ENCODE results near the gene CCND2. TPM values are rescaled to one million over a fixed set of nuclear protein-coding genes. Genes with fewer than 3 reads are reported as not detected.

The CCND2 gene
- total RNA-seq, 2 experiments from 2014 or later: 159 to 163 TPM

- no peak overlapping the region for H3K4me3 Mint-ChIP-seq
- no peak overlapping the region for H3K27ac Mint-ChIP-seq
- CTCF ChIA-PET: interaction anchor here (2.1 kb wide), 1 partner anchor 11 kb away, joined by 6 read pairs; no protein-coding TSS in a partner anchor
- intact Hi-C loops (cut with DNase I, micrococcal nuclease): no loop called here
- peaks cover 6% of the 10 kb centered on the region for H3K27me3 Mint-ChIP-seq
- no peaks in the 10 kb centered on the region for H3K9me3 ChIP-seq (ENCODE audit: control insufficient read depth in 1 of 2, insufficient read depth in 1 of 2, low read length in 2 of 2)
- H3K4me1 ChIP-seq (ENCODE audit: insufficient read depth, low read length): peaks cover 13% of the 10 kb centered on the region
- H3K27me3 ChIP-seq (ENCODE audit: control insufficient read depth in 1 of 2, insufficient read depth in 2 of 2, low read length in 2 of 2): no peaks in the 10 kb centered on the region
- H3K9me3 Mint-ChIP-seq: no peaks in the 10 kb centered on the region
- DNase-seq (no peak), ATAC-seq (ENCODE audit: poor library complexity) (no peak)
- peaks cover 15% of the 10 kb centered on the region for H3K36me3 Mint-ChIP-seq (ENCODE audit: low read depth)
- no peak overlapping the region for H3K4me3 ChIP-seq (ENCODE audit: low read length)
- H3K4me1 Mint-ChIP-seq (ENCODE audit: low read depth): peaks cover 12% of the 10 kb centered on the region
- TF ChIP-seq, protein P1, sequence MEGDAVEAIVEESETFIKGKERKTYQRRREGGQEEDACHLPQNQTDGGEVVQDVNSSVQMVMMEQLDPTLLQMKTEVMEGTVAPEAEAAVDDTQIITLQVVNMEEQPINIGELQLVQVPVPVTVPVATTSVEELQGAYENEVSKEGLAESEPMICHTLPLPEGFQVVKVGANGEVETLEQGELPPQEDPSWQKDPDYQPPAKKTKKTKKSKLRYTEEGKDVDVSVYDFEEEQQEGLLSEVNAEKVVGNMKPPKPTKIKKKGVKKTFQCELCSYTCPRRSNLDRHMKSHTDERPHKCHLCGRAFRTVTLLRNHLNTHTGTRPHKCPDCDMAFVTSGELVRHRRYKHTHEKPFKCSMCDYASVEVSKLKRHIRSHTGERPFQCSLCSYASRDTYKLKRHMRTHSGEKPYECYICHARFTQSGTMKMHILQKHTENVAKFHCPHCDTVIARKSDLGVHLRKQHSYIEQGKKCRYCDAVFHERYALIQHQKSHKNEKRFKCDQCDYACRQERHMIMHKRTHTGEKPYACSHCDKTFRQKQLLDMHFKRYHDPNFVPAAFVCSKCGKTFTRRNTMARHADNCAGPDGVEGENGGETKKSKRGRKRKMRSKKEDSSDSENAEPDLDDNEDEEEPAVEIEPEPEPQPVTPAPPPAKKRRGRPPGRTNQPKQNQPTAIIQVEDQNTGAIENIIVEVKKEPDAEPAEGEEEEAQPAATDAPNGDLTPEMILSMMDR (IDR thresholded peaks at IDR 0.05): no peak
- no peaks in the 10 kb centered on the region for H3K36me3 ChIP-seq (ENCODE audit: insufficient read depth, low read length)
- POLR2A ChIA-PET: no interaction called here
- no peak overlapping the region for H3K27ac ChIP-seq (ENCODE audit: low read depth in 1 of 2, low read length in 2 of 2)
Observed at GRCh38 chr12:4265280-4265679, 8.3 kb upstream of the CCND2 start.

- H3K4me1 ChIP-seq (ENCODE audit: insufficient read depth, low read length): peaks cover 29% of the 10 kb centered on the region
- H3K9me3 Mint-ChIP-seq: no peaks in the 10 kb centered on the region
- H3K27me3 Mint-ChIP-seq: peaks cover 6% of the 10 kb centered on the region
- TF ChIP-seq, protein P1 (IDR thresholded peaks at IDR 0.05): no peak
- no peak for ATAC-seq (ENCODE audit: poor library complexity)
- no peaks in the 10 kb centered on the region for H3K27me3 ChIP-seq (ENCODE audit: control insufficient read depth in 1 of 2, insufficient read depth in 2 of 2, low read length in 2 of 2)
- H3K4me3 Mint-ChIP-seq: no peak overlapping the region
- H3K36me3 Mint-ChIP-seq (ENCODE audit: low read depth): peaks cover 25% of the 10 kb centered on the region
- DNase-seq: no peak
- H3K4me1 Mint-ChIP-seq (ENCODE audit: low read depth): peaks cover 17% of the 10 kb centered on the region
- CTCF ChIA-PET: interaction anchor here (3.1 kb wide), 1 partner anchor 10 kb away, joined by 30 read pairs; no protein-coding TSS in a partner anchor
- H3K9me3 ChIP-seq (ENCODE audit: control insufficient read depth in 1 of 2, insufficient read depth in 1 of 2, low read length in 2 of 2): no peaks in the 10 kb centered on the region
- no peaks in the 10 kb centered on the region for H3K36me3 ChIP-seq (ENCODE audit: insufficient read depth, low read length)
- intact Hi-C loops (cut with DNase I, micrococcal nuclease): no loop called here
- H3K27ac ChIP-seq (ENCODE audit: low read depth in 1 of 2, low read length in 2 of 2): no peak overlapping the region
- H3K27ac Mint-ChIP-seq: no peak overlapping the region
- no peak overlapping the region for H3K4me3 ChIP-seq (ENCODE audit: low read length)
- POLR2A ChIA-PET: interaction anchor here (1.1 to 2.0 kb wide), 2 partner anchors 20 to 376 kb away, joined by 3 to 5 read pairs; no protein-coding TSS in a partner anchor
Observed at GRCh38 chr12:4266990-4267389, 6.6 kb upstream of the CCND2 start.

GRCh38 chr12:4267704-4268328 is 5.7 kb upstream of the CCND2 start:
- TF ChIP-seq, protein P1 (IDR thresholded peaks at IDR 0.05): no peak
- Histone ChIP-seq H3K36me3 (ENCODE audit: insufficient read depth, low read length) (no peaks in the 10 kb centered on the region), H3K27ac (ENCODE audit: low read depth in 1 of 2, low read length in 2 of 2) (no peak overlapping the region), H3K4me3 (ENCODE audit: low read length) (no peak overlapping the region), H3K4me1 (ENCODE audit: insufficient read depth, low read length) (peaks cover 37% of the 10 kb centered on the region), H3K27me3 (ENCODE audit: control insufficient read depth in 1 of 2, insufficient read depth in 2 of 2, low read length in 2 of 2) (no peaks in the 10 kb centered on the region), H3K9me3 (ENCODE audit: control insufficient read depth in 1 of 2, insufficient read depth in 1 of 2, low read length in 2 of 2) (no peaks in the 10 kb centered on the region)
- Mint-ChIP-seq H3K27me3 (peaks cover 6% of the 10 kb centered on the region), H3K36me3 (ENCODE audit: low read depth) (peaks cover 32% of the 10 kb centered on the region), H3K27ac (peak overlapping the region; percentile 99), H3K4me3 (peak overlapping the region; percentile 100), H3K9me3 (no peaks in the 10 kb centered on the region), H3K4me1 (ENCODE audit: low read depth) (peaks cover 24% of the 10 kb centered on the region)
- CTCF ChIA-PET: interaction anchor here (1.0 to 3.8 kb wide), 7 partner anchors 8 to 382 kb away, joined by 3 to 30 read pairs (median 5); no protein-coding TSS in a partner anchor
- POLR2A ChIA-PET: interaction anchor here (0.6 to 10.1 kb wide), 23 partner anchors 10 to 398 kb away, joined by 3 to 113 read pairs (median 5); partner anchors contain the start of genes AKAP3 and NDUFA9
- DNase-seq (no peak), ATAC-seq (ENCODE audit: poor library complexity) (no peak)
- intact Hi-C loops (cut with DNase I, micrococcal nuclease): no loop called here

Measured in CD4-positive, alpha-beta T cell (primary cell).